M059J (cell line): ENCODE results near the gene FOLR1. TPM values are rescaled to one million over a fixed set of nuclear protein-coding genes. Genes with fewer than 3 reads are reported as not detected.

Experiments
- DNase-seq: peaks from one replicate; pipeline ENCODE4 v3.0.0-alpha.2; 2012; ENCODE audit warnings: low read depth
- total RNA-seq: library from RNA; depleted of rRNA; stranded (reverse); fragments of >200 nt; shearing (Covaris generic); gene quantifications from 2 replicates; pipeline ENCODE4 v1.2.3, GENCODE V29; 2014

The FOLR1 gene
- total RNA-seq, 1 experiment from 2014 or later: 1.4 TPM

DNA sequence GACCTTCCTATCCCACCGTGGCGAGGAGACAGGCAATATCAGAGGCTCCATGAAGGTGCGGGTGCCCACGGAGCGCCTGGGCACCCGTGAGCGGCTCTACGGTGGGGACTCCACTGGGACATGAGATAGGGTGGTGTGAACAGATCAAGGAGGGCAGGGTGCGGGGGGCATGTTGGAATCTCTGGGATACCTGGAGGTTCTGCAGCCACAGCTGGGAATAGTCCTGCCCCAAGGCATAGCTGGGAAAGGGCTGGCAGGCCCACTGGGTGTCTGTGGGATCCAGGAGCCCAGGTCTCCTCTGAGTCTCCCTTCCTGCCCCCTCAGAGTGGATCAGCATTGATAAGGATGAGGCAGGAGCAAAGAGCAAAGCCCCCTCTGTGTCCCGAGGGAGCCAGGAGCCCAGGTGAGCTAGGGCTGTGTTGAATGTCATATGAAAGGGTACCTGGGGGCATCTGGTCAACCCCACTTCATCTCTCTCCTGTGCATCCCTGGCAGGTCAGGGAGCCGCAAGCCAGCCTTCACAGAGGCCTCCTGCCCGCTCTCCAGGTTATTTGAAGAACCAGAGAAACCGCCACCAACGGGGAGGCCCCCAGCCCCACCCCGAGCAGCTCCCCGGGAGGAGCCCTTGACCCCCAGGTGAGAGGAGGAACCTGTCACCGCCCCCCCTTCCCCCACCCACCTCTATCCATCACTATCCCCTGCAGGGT, 43.6 kb downstream of the FOLR1 start:
- no peak for DNase-seq

- no peak for DNase-seq
Measured at GRCh38 chr11:72236083-72236697, 44.2 kb downstream of the FOLR1 start.

- DNase-seq: no peak
Measured at GRCh38 chr11:72236774-72237111, 44.8 kb downstream of the FOLR1 start.

- no peak for DNase-seq
Measured at GRCh38 chr11:72237112-72237931, 45.4 kb downstream of the FOLR1 start.

- DNase-seq: no peak
Measured at GRCh38 chr11:72238040-72238450, 46.1 kb downstream of the FOLR1 start.

DNA sequence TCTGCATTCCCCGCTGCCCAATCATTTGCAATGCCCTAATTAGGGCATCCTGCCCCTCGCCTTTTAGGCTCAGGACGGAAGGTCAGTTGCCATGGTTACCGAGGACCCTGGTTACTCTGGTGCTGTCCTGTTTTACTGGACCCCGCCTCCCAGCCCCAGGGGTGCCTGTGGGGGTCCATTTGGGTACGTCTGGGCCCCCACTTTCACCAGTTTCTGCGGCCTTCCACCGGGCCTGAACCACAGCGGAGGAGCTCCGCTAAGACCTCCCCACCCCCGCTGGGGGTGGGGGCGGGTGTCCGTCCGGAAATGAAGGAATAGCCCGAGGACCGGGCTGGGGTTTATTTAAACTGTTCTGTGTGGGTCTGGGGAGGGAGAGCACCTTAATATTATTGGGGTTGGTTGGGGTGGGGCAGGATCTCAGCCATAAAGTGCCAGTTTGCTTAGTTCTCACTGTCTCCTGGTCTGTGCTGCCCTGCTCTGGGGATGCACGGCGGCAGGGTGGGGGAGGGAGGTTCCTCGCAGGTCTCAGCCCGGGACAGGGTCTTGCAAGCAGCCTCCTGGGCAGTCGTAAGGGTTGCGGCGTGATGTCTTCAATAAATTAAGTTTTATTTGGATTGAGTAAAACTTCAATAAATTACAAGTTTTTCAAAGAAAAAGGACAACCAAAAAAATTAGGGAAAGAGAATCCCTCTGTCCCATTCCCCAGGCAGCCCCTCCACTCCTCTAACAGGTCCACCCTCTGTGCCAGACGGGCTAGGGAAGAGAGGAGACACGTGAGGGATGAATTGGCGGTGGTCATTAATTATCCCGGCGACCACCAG, 46.8 kb downstream of the FOLR1 start:
- DNase-seq: no peak

GRCh38 chr11:72239313-72239848, 47.4 kb downstream of the FOLR1 start:
- peak; percentile 81 for DNase-seq

DNA sequence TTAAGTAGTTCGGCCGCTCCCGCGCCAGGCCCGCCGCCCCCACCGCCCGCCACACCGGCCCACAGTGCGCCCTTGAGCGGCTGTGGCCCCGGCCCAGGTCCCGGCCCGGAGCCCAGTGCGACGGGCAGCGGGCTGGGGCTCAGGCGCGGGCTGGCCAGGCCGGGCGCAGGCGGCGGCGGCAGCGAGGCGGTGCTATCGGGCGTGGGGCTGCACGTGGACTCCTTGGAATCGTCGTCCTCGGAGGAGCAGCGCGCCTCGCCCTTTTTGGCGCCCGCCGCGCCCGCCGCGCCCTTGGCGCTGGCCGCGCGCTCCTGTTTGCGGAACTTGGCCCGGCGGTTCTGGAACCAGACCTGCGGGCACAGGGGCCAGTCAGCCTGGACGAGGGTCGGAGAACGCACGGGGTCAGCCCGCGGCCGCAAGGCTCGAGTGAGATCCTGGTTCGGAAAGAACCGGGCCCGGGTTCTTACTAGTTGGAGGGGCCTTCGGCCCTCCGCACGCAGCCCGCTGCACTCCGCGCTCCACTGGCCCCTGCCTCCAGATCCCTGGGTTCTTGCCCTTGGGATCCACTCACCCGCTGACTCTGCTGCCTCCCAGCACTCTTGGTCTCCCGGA, 48.0 kb downstream of the FOLR1 start:
- no peak for DNase-seq

GRCh38 chr11:72240461-72241290, 48.7 kb downstream of the FOLR1 start:
- no peak for DNase-seq

DNA sequence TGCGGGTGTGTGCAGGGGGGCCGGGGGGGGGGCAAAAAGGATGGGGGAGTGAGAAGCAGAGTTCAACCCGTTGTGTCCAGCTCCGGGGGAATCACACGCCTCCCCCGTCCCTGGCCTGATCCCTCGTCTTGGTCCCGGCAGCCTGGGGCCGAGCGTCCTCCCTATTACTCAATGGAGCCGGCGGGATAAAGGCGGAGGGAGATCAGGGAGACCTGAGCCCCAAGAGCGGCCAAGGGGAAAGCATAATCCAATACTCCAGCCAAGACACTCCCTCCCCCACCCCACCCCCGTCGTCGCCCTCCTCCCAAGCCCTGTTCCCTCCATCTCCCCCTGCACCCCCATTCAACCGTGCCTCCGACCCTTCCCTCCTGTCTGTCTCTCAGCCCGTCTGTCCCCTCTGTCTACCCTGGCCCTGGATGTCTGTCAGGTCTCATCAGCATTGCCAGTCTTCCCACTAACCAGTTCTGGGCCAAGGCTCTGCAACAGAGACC, 49.4 kb downstream of the FOLR1 start:
- no peak for DNase-seq

GRCh38 chr11:72242141-72242540, 50.2 kb downstream of the FOLR1 start:
- no peak for DNase-seq

GRCh38 chr11:72243173-72244059, 51.5 kb downstream of the FOLR1 start:
- no peak for DNase-seq

GRCh38 chr11:72244060-72244360, 52.1 kb downstream of the FOLR1 start, which contains the start of gene PHOX2A:
TSS of gene PHOX2A (minus strand) at chr11:72244176. CDS start at chr11:72244004, 172 bp downstream.
- no peak for DNase-seq

DNA sequence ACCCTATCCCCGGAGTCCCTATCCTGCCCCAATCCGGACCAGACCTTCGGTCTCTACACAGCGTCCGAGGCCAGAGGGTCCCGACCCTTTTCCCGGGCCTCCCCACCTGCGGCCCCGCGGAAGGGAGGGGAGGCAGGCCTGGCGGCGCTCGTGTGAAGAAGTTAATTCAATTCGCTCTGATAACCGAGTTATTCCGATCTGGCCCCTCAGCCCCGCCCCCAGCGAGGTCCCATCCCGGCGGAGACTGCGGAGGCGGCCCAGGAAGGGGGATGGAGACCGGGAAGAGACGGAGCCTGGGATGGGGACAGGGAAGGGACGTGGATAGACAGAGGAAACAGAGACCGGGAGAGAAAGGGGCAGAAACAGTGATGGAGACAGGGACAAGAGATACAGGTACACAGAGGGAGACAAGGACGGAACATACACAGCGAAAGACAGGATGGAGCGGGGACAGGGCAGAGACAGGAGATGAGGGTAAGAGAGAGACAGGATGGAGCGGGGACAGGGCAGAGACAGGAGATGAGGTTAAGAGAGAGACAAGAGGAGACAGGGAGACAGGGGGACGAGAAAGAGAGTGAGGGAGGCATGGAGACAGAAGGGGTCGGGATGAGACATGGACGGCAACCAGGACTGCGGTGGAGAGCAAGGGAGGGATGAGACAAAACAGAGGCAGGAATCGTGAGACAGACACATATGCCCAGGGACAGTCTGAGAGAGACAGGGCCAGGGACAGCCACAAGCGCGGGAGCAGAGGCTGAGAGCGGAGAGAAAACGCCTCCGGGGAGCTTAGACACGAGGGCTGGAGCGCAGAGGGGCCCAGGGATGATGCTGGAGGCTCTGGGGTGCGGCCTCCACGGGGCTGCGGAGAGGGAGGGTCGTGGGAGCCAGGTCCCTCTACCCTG, 52.7 kb downstream of the FOLR1 start:
- no peak for DNase-seq

DNA sequence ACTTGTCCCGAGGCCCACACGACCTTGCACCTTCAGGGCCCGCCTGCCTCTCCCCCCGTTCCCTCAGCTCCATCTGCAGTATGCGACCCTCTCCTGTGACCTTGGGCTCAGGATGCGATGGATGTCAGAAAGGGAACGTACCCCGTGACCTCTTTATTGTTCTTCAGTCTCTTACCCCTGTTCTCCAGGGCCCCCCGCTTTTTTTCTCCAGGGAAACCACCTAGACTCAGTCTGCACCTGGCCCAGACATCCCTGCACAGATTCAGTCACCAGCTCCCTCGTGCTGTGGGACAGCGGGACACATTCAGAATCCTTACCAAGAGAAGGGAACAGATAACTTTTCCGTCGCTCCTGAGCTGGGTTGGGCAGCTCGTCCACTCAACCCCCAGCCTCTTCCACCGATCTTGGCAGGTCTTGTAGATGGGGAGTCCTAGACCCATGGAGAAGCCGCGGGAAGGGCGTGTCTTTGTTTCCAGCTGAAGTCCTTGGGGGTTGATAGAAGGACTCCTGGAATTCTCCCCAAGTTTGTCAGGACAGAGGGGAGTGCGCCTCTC, 53.4 kb downstream of the FOLR1 start:
- DNase-seq: no peak
